Erythroblast (primary cell): Measurements from ENCODE around the gene CEBPA.
"Not testable (repeated sequence)": the region's sequence is repeated elsewhere in the genome, so short reads cannot be mapped to it uniquely, and the experiment has no call there.

Source experiments
- DNase-seq, 2 experiments: peaks; one replicate each; lab custom pipeline; 2025; lab: John Stamatoyannopoulos, UW
- GATA1 ChIP-seq: IDR thresholded peaks from 2 replicates; pipeline ENCODE4 v1.6.1; 2011; ENCODE audit warnings: low read depth, mild to moderate bottlenecking, control low read depth, low read length, moderate library complexity
- POLR2A ChIP-seq: IDR thresholded peaks from 2 replicates; pipeline ENCODE4 v1.6.1; 2011; ENCODE audit warnings: mild to moderate bottlenecking, low read length

Gene CEBPA

DNA sequence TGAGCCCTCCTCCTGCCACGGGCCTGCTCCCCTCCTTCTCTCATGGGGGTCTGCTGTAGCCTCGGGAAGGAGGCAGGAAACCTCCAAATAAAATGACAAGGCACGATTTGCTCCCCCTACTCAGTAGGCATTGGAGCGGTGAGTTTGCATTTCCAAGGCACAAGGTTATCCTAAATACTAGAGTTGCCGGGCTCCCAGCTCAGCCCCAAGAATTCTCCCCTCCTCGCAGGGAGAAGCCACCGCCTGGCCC lies 1.5 kb downstream of the CEBPA start:
- no peak for DNase-seq
- TF ChIP-seq POLR2A (no peak), GATA1 (no peak)

DNA sequence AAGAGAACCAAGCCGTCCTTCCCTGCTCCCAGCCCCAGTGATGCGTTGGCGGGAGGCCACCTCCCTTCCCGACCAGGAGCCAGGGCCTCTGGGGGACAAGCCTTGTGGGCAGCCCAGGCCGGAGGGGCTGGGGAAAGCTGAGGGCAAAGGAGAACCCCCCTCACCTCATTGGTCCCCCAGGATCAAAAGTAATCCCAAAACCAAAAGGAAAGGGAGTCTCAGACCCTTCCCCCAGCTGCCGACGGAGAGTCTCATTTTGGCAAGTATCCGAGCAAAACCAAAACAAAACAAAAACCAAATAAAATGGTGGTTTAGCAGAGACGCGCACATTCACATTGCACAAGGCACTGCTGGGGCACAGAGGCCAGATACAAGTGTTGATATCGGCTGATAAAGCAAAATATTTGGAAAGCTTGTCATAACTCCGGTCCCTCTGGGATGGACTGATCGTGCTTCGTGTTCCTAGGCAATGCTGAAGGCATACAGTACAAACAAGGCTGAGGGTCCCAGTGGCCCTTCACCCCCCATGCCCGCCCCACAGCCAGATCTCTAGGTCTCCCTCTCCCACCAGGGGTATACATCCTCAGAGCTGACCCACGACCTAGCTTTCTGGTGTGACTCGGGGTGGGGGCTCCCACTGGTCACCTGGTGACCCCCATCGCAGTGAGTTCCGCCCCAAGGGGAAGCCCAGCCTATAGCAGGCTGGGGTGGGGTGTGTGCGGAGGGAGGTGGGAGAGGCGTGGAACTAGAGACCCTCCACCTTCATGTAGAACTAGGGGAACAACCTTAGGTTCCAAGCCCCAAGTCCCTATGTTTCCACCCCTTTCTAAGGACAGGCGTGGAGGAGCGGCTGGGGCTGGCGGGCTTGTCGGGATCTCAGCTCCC lies 2.1 kb downstream of the CEBPA start:
- no peak for DNase-seq
- TF ChIP-seq POLR2A, result no peak
- no peak for TF ChIP-seq GATA1

DNA sequence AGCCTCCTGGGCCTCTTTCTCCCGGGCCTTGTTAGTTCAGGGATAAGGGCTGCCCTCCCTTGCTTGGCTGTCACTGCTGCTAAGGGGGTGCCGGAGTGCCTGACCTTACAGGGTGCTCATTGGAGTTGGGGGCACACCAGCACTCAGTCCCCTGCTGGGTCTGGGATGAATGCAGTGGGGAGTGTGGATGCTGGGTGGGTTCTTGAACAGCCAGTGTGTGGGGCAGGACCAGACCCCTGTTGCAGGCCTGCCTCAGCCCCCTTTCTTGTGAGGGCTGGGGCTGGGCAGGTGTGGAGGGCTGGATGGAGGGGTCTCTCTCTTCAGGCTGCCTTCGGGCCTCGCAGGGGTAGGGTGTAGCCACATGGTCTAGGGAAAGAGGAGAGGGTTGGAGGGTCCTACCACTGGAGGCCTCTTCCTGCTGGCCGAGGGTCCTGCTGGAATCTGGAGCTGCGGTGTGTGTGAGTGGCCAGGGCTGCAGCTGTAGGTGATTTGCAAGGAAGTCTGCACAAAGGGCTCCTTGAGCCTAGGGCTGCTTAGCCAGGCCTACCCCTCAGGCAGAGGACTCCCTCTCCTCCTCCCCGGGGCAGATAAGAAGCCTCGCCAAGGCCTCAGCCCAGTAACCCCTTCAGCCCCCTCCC lies 3.2 kb downstream of the CEBPA start:
- no peak for DNase-seq
- no peak for TF ChIP-seq GATA1
- no peak for TF ChIP-seq POLR2A

DNA sequence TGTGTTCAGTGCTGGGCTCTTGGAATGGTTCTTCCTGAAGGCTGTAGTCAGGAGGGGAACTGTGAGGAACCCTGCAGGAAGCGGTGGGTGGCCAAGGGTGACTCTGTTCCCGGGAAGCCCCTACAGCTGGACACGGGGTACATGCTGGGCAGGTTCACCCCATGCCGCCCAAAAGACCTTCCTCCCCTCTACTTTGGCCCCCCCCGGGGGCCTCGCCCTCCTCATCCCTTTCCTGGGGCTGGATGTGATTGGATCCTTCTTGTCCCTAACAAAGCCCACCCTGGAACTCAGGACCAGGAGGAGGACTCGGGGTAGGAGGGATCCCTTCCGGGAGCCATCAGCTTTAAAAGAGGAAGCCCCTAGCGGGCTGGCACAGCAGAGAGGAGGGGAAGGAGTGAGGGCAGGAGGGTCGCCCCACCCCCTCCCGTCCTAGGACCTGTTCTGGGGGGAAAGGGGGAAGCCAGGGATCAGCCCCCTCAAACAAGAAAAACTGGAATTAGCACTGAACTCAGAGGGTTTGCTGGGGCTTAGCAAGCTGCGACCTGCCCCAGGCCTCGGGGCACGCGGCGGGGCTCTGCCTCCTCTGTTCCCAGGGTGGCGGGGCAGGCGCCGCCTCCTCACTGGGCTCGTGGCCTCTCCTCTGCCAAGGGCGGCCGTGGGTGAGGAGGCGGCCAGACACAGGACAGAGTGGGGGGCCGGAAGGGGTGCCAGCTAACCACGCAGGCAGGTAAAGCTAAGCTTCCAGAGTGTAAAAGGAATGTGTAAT lies 4.0 kb downstream of the CEBPA start:
- TF ChIP-seq GATA1 (no peak), POLR2A (no peak)
- DNase-seq, result no peak

DNA sequence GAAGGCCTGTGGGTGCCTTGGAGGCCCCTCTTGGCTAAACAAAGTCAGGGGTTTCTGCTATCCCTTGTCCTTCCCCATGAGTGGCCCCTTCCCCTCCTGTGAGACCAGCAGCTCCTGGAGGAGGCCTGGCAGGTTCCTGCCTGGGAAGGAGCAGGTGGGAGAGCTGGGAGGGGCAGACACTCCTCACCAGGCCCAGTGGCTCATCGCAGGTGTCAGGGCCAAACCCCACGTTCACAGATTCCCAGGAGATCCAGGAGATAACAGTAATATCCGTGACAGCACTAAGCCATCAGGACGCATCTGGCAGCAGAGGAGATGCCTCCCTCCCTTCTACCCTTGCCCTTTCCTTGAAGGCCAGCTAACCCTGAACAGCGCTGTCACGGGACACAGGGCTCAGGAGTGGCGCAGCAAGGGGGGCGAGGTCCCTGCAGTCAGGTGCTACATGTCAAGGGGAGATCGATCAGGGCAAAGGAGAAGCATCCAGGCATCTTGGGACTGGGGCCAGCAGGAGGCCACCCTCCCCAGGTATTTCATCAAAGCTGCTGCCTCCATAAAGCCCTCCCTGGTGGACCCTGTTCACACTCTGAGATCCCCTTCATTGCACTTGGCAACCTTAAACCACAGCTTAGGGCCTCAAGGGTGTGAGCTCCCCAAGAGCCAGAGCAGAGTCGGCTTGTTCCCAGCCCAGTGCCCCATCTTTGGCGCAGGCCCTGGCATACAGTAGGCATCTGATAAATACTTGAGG lies 4.8 kb downstream of the CEBPA start:
- DNase-seq, result no peak
- no peak for TF ChIP-seq POLR2A
- TF ChIP-seq GATA1, result no peak

DNA sequence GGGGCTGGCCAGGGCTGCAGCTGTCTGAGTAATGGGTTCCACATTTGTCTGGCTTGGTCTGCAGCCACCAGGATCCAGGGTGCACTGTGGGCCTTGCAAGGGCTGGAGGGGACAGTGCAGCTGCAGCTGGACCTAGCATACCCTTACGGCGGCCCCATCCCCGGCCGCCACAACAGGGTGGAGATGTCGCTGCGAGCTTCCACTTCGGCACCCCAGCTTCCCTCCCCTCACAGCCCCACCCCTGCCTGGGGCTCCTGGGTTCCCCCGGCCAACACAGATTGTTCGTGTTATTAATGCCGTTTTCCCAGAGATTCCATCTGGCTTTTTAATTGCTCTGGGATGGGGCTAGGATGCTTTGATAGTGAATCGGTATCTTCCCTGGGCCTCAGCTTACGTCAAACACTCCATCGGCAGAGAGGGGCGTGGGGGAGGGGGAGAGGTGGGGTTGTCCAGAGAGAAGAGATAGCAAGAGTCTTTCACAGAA lies 5.8 kb downstream of the CEBPA start:
- DNase-seq, result no peak
- TF ChIP-seq GATA1, result no peak
- TF ChIP-seq POLR2A, result no peak

DNA sequence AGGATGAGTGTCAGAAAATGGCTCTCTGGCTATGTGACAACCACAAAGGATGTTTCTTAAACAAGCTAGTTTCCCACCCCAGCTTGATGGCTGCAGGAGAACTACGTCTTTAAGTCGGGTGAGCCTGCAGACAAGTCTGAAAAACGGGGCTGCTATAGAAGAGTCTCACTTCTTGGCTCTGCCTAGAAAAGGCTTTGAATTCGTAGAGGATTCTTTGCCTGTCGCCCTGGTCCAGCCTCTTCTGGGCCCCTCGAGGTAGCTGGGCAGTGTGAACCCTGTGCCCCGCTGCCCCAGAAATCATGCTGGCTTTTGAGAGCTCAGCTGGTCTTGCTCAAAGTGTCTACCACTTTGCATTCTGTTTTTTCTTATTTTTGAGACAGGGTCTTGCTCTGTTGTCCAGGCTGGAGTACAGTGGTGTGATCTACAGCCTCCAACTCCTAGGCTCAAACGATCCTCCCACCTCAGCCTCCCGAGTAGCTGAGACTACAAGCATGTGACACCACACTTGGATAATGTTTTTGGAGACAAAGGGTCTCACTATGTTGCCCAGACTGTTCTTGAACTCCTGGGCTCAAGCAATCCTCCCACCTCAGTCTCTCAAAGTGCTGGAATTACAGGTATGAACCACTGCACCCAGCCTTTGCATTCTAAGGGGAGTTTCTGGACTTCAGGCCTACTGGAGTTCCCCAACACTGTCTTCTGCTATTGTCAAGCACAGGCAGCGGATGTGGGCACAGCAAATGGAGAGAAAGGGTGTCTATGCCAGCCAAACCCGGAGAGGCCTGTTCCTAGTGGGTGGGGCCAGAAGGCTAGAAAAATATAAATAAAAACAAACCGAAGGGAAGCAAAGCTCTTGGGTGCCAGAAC lies 6.5 kb downstream of the CEBPA start:
- no peak for TF ChIP-seq GATA1
- no peak for TF ChIP-seq POLR2A
- no peak for DNase-seq

DNA sequence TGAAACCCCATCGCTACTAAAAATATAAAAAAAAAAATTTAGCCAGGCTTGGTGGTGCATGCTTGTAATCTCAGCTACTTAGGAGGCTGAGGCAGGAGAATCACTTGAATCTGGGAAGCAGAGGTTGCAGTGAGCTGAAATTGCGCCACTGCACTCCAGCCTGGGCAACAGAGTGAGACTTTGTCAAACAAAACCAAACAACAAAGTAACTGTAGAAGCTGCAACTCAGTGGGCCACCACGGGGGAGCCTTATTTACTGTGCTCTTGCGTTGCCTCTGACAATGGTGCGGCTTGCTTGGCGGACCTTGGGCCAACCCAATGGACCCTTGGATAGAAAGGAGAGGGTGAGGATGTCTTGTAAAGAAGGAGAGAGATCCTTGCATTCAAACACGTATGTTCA lies 7.3 kb downstream of the CEBPA start:
- not testable (repeated sequence) for DNase-seq

DNA sequence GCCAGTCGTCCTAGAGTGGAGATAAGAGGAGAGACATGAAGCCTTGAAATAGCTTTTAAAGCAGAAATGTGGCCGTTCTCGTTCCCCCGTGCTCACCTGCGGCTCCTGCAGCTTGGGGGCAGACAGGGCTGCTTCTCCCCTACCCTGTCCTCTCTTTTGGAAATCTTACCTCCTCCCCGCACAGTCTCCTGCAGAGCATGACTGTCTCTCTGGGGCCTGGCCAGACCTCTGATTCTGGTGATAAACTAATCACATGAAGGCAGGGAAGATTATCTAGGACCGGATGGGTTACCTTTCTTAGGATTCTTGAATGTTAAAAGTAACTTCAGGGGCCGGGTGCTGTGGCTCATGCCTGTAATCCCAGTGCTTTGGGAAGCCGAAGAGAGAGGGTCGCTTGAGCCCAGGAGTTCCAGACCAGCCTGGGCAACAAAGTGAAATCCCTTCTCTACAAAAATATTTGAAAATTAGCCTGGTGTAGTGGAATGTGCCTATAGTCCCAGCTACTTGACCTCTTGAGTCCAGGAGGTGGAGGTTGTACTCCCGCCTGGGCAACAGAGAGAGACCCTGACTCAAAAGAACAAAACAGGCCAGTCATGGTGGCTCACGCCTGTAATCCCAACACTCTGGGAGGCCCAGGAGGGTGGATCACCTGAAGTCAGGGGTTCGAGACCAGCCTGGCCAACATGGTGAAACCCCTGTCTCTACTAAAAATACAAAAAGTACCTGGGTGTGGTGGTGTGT lies 8.1 kb downstream of the CEBPA start:
- no peak for DNase-seq
- TF ChIP-seq GATA1 (no peak), POLR2A (no peak)

DNA sequence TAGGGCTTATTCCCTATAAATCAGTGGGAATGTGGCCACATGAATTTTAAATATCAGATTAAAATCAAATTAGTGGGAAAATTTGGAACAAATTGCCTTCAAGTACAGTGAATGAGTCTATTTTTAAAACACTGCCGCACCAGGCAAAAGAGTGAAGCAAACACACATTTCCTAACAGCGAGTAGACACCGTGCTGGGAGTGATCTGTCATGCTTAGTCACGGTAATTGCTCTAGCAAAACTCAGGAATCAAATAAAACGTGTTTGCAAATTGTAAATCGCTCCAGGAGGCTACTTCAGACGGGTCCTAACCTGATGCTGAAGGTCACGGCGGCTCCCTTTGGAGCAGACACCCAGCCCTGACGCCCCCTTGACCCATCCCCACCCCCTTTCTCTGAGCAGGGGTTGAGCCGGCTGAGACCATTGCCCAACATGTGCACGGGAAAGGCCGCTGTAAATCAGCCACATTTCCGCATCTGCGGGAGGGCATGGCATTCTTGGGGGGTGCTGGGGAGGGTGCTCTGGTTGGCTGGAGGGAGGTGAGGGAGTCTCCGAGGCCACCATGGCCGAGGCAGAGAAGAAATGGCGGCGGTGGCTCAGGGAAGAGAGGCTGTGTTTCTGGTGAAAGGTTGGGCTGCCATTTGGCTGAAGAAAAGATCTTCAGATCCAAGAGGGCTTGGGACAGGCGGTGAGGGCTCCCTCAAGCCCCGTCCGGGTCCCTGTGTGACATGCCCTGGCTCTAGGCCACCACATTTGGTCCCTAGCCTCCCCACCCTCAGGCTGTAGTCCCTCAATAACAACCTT lies 8.9 kb downstream of the CEBPA start:
- peak in 1 of 2 experiments; percentile 49 for DNase-seq
- no peak for TF ChIP-seq GATA1
- no peak for TF ChIP-seq POLR2A

DNA sequence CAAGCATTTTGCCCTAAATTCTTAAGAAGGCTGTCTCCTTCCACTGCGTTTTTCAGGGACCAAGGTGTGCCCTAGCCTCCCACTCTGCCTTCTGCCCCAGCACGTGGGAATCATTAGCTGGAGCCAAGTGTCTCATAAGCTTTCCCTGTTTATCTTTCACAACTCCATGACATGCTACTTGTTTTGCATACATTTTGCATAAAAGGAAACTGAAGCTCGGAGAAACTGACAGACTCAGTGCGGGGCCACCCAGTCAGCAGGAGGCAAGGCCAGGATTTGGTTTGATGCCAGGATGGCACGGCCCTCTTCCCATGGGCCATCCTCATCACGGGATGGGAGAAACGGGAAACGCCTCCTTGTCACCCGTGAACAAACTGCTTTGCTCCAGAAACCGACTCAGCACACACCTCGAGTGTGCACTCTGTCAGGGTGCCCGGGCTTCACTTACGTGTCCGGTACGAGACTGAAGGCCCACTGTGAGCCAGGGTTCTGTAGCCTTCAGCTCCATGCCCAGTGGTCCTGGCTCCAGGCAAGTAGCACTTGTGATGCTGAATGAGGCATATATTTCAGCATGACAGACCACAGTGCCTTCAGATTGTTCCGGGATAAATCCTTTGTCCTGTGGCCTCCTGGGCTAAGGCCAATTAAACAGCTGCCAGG lies 9.6 kb downstream of the CEBPA start:
- DNase-seq, result no peak
- no peak for TF ChIP-seq GATA1
- TF ChIP-seq POLR2A, result no peak
